MM.1S (cell line): ENCODE results near the gene DDX51.

Experiments
- DNase-seq: peaks from one replicate; pipeline ENCODE4 v3.0.0-alpha.2; 2015
- H2AFZ ChIP-seq: fragments of 300-600 bp; sonication (generic); 2 replicates; pipeline ENCODE4 v1.6.0; 2016; ENCODE audit warnings: antibody characterized with exemption, low read length
- H3F3A ChIP-seq: fragments of 300-600 bp; sonication (generic); 2 replicates; pipeline ENCODE4 v1.6.1; 2016; ENCODE audit warnings: mild to moderate bottlenecking, antibody characterized with exemption, low read length, moderate library complexity, mixed read lengths; ENCODE audit not compliant: insufficient read depth
- H3K27ac ChIP-seq: fragments of 300-600 bp; sonication (generic); 2 replicates; pipeline ENCODE4 v1.5.1; 2016; ENCODE audit warnings: mild to moderate bottlenecking, low read length
- H3K27me3 ChIP-seq: fragments of 300-600 bp; sonication (generic); replicated peaks from 2 replicates; pipeline ENCODE4 v1.6.0; 2016; ENCODE audit warnings: low read length; ENCODE audit not compliant: insufficient read depth
- H3K36me3 ChIP-seq: fragments of 300-600 bp; sonication (generic); replicated peaks from 2 replicates; pipeline ENCODE4 v1.6.1; 2016; ENCODE audit warnings: mild to moderate bottlenecking, low read length, mixed read lengths; ENCODE audit not compliant: insufficient read depth
- H3K4me1 ChIP-seq: fragments of 300-600 bp; sonication (generic); 2 replicates; pipeline ENCODE4 v1.6.1; 2016; ENCODE audit warnings: low read length, mixed read lengths
- H3K4me2 ChIP-seq: fragments of 300-600 bp; sonication (generic); 2 replicates; pipeline ENCODE4 v1.6.0; 2016; ENCODE audit warnings: low read depth, low read length
- H3K4me3 ChIP-seq: fragments of 300-600 bp; sonication (generic); 2 replicates; pipeline ENCODE4 v1.5.1; 2016; ENCODE audit warnings: low read length, mixed read lengths
- H3K79me2 ChIP-seq: fragments of 300-600 bp; sonication (generic); 2 replicates; pipeline ENCODE4 v1.6.1; 2016; ENCODE audit warnings: mixed run types, low read length, mixed read lengths
- H3K9ac ChIP-seq: fragments of 300-600 bp; sonication (generic); 2 replicates; pipeline ENCODE4 v1.6.1; 2016; ENCODE audit warnings: low read length, mixed read lengths
- H3K9me2 ChIP-seq: fragments of 300-600 bp; sonication (generic); replicated peaks from 2 replicates; pipeline ENCODE4 v1.6.1; 2016; ENCODE audit warnings: mild to moderate bottlenecking, low read length, mixed read lengths; ENCODE audit not compliant: insufficient read depth
- H3K9me3 ChIP-seq: fragments of 300-600 bp; sonication (generic); replicated peaks from 2 replicates; pipeline ENCODE4 v1.6.1; 2016; ENCODE audit warnings: mild to moderate bottlenecking, low read length, mixed read lengths; ENCODE audit not compliant: insufficient read depth
- H4K20me1 ChIP-seq: fragments of 300-600 bp; sonication (generic); 2 replicates; pipeline ENCODE4 v1.6.1; 2016; ENCODE audit warnings: mild to moderate bottlenecking, low read length, moderate library complexity, mixed read lengths; ENCODE audit not compliant: insufficient read depth
- EZH2 ChIP-seq: fragments of 300-600 bp; sonication (generic); optimal IDR thresholded peaks from 2 replicates; pipeline ENCODE3; 2017; ENCODE audit warnings: low read depth, mild to moderate bottlenecking, antibody characterized with exemption, low read length, mixed read lengths
- EZH2phosphoT487 ChIP-seq: fragments of 300-600 bp; sonication (generic); IDR thresholded peaks from 2 replicates; pipeline ENCODE4 v1.6.1; 2018; ENCODE audit warnings: antibody characterized with exemption, low read length
- TF ChIP-seq, protein P1 (sequence below): fragments of 300-600 bp; sonication (generic); IDR thresholded peaks from 2 replicates; pipeline ENCODE4 v1.5.1; 2016; ENCODE audit warnings: antibody characterized with exemption, low read length, mixed read lengths

The DDX51 gene

DNA sequence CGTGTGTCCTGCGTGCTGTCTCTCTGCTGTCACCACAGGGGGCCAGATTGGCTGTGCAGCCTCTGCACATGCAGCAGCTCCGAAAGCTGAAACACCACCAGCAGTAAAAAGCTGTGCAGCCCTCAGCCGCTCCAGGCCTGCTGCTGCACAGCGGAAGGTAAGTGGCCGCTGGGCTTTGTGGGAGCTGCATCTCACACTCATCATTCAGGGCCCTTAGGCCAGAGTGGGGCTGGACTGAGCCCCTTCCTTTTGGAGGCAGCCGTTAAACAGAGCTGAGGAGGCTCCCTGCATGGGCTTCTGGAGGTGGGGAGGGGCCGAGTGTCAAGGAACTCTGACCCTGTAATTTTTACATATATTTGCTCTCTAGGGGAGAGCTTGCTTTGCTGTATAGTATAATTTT, 17.1 kb downstream of the DDX51 start:
- Histone ChIP-seq H3K9me3 (no peaks in the 10 kb centered on the region), H3K4me1 (no peaks in the 10 kb centered on the region), H4K20me1 (no peaks in the 10 kb centered on the region), H3K27ac (no peak overlapping the region), H3K36me3 (no peaks in the 10 kb centered on the region), H3K9me2 (no peaks in the 10 kb centered on the region), H3K9ac (no peak overlapping the region), H2AFZ (no peak overlapping the region), H3K79me2 (no peaks in the 10 kb centered on the region), H3K4me3 (no peak overlapping the region), H3K27me3 (no peaks in the 10 kb centered on the region), H3K4me2 (no peak overlapping the region), H3F3A (no peaks in the 10 kb centered on the region)
- TF ChIP-seq EZH2 (no peak), EZH2phosphoT487 (no peak)
- TF ChIP-seq, protein P1, sequence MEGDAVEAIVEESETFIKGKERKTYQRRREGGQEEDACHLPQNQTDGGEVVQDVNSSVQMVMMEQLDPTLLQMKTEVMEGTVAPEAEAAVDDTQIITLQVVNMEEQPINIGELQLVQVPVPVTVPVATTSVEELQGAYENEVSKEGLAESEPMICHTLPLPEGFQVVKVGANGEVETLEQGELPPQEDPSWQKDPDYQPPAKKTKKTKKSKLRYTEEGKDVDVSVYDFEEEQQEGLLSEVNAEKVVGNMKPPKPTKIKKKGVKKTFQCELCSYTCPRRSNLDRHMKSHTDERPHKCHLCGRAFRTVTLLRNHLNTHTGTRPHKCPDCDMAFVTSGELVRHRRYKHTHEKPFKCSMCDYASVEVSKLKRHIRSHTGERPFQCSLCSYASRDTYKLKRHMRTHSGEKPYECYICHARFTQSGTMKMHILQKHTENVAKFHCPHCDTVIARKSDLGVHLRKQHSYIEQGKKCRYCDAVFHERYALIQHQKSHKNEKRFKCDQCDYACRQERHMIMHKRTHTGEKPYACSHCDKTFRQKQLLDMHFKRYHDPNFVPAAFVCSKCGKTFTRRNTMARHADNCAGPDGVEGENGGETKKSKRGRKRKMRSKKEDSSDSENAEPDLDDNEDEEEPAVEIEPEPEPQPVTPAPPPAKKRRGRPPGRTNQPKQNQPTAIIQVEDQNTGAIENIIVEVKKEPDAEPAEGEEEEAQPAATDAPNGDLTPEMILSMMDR, result no peak
- no peak for DNase-seq

GRCh38 chr12:132125736-132126135, 18.4 kb downstream of the DDX51 start:
- Histone ChIP-seq H3K27ac (no peak overlapping the region), H3K79me2 (no peaks in the 10 kb centered on the region), H3K4me1 (no peaks in the 10 kb centered on the region), H4K20me1 (no peaks in the 10 kb centered on the region), H3K27me3 (no peaks in the 10 kb centered on the region), H3K9me2 (no peaks in the 10 kb centered on the region), H3F3A (no peaks in the 10 kb centered on the region), H2AFZ (no peak overlapping the region), H3K4me3 (no peak overlapping the region), H3K9ac (no peak overlapping the region), H3K9me3 (no peaks in the 10 kb centered on the region), H3K4me2 (no peak overlapping the region), H3K36me3 (no peaks in the 10 kb centered on the region)
- TF ChIP-seq EZH2, result no peak
- no peak for TF ChIP-seq EZH2phosphoT487
- TF ChIP-seq, protein P1, result no peak
- no peak for DNase-seq

GRCh38 chr12:132124766-132125425, 19.2 kb downstream of the DDX51 start:
- H2AFZ ChIP-seq, result no peak overlapping the region
- no peak overlapping the region for H3K4me2 ChIP-seq
- no peaks in the 10 kb centered on the region for H3F3A ChIP-seq
- H3K9me3 ChIP-seq, result no peaks in the 10 kb centered on the region
- no peak for DNase-seq
- H3K4me3 ChIP-seq, result no peak overlapping the region
- H3K9ac ChIP-seq, result no peak overlapping the region
- no peaks in the 10 kb centered on the region for H3K36me3 ChIP-seq
- H4K20me1 ChIP-seq, result no peaks in the 10 kb centered on the region
- H3K9me2 ChIP-seq, result no peaks in the 10 kb centered on the region
- H3K79me2 ChIP-seq, result no peaks in the 10 kb centered on the region
- no peaks in the 10 kb centered on the region for H3K4me1 ChIP-seq
- TF ChIP-seq EZH2phosphoT487, result no peak
- TF ChIP-seq, protein P1, result no peak
- TF ChIP-seq EZH2, result no peak
- no peak overlapping the region for H3K27ac ChIP-seq
- no peaks in the 10 kb centered on the region for H3K27me3 ChIP-seq
